ENCODE measurements around the gene RBM38. TPM values are rescaled to one million over a fixed set of nuclear protein-coding genes. Genes with fewer than 3 reads are reported as not detected.

Gene RBM38
- total and polyA plus RNA-seq, 9 donors: 6.3 to 77.6 (median 36.6) TPM

DNA sequence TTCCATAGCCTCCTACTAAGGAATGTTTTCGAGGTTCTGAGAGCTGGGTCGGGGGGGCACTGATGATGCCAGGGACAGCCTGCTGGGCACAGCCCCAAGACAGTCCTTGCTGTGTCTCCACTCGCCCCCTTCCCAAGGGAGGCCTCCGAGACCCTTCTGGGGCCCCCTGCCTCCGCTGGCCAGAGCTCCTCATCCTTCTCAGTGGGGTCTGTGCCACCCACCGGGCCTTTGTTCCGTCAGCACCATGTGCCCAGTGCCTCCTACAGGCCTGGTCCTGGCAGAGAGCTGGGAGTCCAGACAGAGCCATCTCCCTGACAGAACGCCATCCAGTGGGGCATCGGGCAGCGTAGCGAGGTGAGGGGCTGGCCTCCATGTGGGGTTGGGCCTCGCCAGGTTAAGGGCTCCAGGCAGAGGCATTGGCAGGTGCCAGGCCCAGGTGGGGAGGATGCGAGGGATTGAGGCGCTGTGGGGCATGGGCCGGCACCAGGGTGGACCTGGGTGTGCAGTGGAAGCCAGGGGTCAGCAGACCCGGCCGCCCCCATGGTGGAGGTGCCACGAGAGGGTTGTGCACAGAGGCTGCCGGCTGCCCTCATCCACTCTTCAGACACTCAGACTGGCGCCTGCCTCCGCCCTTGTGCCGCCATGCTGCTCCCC is 13.3 kb downstream of the RBM38 start:
- 92 to 94% (median 93%) methylated on average over 21 to 22 of the region's 22 CpGs for WGBS, 3 donors
- intact Hi-C loops (cut with DNase I): loop anchor here in 1 of 4 donors (5.0 kb wide), 1 partner anchor 38 kb away; no protein-coding TSS in a partner anchor
- Histone ChIP-seq H3K27me3 (no peaks in the 10 kb centered on the region), H3K27ac (no peak overlapping the region), H3K9me3 (no peaks in the 10 kb centered on the region), H3K4me1 (ENCODE audit: insufficient read depth) (peaks cover 16% of the 10 kb centered on the region), H3K4me3 (no peak overlapping the region), H3K36me3 (no peaks in the 10 kb centered on the region)
- DNase-seq: no peak
- no peak for TF ChIP-seq POLR2A (IDR thresholded peaks at IDR 0.05)
- TF ChIP-seq, protein P1, sequence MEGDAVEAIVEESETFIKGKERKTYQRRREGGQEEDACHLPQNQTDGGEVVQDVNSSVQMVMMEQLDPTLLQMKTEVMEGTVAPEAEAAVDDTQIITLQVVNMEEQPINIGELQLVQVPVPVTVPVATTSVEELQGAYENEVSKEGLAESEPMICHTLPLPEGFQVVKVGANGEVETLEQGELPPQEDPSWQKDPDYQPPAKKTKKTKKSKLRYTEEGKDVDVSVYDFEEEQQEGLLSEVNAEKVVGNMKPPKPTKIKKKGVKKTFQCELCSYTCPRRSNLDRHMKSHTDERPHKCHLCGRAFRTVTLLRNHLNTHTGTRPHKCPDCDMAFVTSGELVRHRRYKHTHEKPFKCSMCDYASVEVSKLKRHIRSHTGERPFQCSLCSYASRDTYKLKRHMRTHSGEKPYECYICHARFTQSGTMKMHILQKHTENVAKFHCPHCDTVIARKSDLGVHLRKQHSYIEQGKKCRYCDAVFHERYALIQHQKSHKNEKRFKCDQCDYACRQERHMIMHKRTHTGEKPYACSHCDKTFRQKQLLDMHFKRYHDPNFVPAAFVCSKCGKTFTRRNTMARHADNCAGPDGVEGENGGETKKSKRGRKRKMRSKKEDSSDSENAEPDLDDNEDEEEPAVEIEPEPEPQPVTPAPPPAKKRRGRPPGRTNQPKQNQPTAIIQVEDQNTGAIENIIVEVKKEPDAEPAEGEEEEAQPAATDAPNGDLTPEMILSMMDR (IDR thresholded peaks at IDR 0.05): no peak
- no peak for TF ChIP-seq EP300 (IDR thresholded peaks at IDR 0.05)

DNA sequence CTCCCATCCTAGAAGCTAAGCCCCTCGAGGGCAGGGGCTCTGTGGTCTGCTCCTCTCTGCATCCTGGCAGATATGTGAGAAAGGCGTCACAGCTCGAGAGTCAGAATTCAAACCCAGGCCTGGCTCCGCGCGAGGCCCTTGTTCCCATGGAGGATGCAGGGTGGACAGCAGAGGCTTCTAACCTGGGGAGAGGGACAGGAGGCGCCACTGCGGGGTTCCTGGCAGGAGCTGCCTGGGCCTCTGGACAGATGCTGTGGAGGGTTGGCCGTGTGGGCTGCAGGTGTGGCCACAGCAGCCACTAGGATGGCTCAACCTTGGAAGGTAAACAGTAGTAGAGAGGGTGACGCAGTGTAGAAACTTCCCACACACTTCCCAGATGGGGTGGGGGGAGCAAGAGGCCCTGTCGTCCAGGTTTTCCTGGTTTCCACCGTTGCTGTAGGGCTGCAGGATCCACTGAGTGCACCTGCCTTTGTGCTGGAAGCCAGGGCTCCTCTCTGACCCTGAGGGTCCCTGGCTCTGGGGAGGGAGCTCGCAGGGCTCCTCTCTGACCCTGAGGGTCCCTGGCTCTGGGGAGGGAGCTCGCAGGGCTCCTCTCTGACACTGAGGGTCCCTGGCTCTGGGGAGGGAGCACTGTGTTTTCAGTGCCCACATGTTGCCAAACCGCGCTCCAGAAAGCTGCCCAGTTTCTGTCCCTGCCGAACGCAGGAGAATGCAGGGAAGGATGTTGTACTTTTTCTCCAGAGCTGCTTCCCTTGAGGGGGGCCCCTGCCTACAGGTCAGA is 14.2 kb downstream of the RBM38 start:
- Histone ChIP-seq H3K36me3 (no peaks in the 10 kb centered on the region), H3K27ac (no peak overlapping the region), H3K27me3 (no peaks in the 10 kb centered on the region), H3K4me3 (no peak overlapping the region), H3K4me1 (ENCODE audit: insufficient read depth) (peaks cover 8% of the 10 kb centered on the region), H3K9me3 (no peaks in the 10 kb centered on the region)
- peak in 1 of 5 donors; percentile 9 for DNase-seq
- 81 to 85% (median 82%) methylated on average over 13 to 18 of the region's 18 CpGs for WGBS, 3 donors
- intact Hi-C loops (cut with DNase I): no loop called here
- no peak for TF ChIP-seq POLR2A (IDR thresholded peaks at IDR 0.05)
- no peak for TF ChIP-seq EP300 (IDR thresholded peaks at IDR 0.05)
- TF ChIP-seq, protein P1 (IDR thresholded peaks at IDR 0.05): no peak

DNA sequence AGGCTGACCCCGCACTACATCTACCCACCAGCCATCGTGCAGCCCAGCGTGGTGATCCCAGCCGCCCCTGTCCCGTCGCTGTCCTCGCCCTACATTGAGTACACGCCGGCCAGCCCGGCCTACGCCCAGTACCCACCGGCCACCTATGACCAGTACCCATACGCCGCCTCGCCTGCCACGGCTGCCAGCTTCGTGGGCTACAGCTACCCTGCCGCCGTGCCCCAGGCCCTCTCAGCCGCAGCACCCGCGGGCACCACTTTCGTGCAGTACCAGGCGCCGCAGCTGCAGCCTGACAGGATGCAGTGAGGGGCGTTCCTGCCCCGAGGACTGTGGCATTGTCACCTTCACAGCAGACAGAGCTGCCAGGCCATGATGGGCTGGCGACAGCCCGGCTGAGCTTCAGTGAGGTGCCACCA is 16.4 kb downstream of the RBM38 start:
- Histone ChIP-seq H3K27ac (no peak overlapping the region), H3K4me1 (ENCODE audit: insufficient read depth) (peaks cover 8% of the 10 kb centered on the region), H3K9me3 (no peaks in the 10 kb centered on the region), H3K27me3 (no peaks in the 10 kb centered on the region), H3K4me3 (no peak overlapping the region), H3K36me3 (no peaks in the 10 kb centered on the region)
- DNase-seq: no peak
- 89 to 95% (median 90%) methylated on average over 29 of the region's 29 CpGs for whole genome bisulfite sequencing, 3 donors
- intact Hi-C loops (cut with DNase I): no loop called here
- TF ChIP-seq EP300 (IDR thresholded peaks at IDR 0.05) (no peak), POLR2A (IDR thresholded peaks at IDR 0.05) (no peak)

DNA sequence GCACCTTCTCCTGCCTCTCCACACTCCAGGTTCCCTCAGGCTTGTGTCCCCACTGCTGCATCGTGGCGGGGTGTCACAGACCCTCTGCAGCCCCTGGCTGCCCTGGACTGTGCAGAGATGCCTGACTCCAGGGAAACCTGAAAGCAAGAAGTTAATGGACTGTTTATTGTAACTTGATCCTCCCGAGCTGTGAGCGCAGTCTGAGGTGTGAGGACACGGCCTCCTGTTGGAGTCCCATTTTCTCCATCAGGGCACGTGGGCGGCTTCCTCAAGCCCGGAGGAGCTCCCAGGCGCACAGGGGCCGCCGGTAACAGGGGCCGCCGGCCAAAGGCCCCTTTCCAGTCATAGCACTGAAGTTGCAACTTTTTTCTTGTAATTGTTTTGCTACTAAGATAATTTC is 16.9 kb downstream of the RBM38 start:
- DNase-seq: peak in 2 of 5 donors; percentile 35 to 60
- Histone ChIP-seq H3K4me3 (no peak overlapping the region), H3K36me3 (no peaks in the 10 kb centered on the region), H3K4me1 (ENCODE audit: insufficient read depth) (peaks cover 8% of the 10 kb centered on the region), H3K27me3 (no peaks in the 10 kb centered on the region), H3K27ac (peak overlapping the region in 1 of 2 donors; percentile 48), H3K9me3 (no peaks in the 10 kb centered on the region)
- 32 to 48% (median 34%) methylated on average over 13 of the region's 13 CpGs for WGBS, 3 donors
- TF ChIP-seq EP300 (IDR thresholded peaks at IDR 0.05): no peak
- TF ChIP-seq, protein P1 (IDR thresholded peaks at IDR 0.05): no peak
- no peak for TF ChIP-seq POLR2A (IDR thresholded peaks at IDR 0.05)
- intact Hi-C loops (cut with DNase I): no loop called here
